GM19463 (cell line): ENCODE measurements around the gene SUSD5.
A peak's percentile ranks its signal among the peaks of the same experiment; 100 is the strongest.
"Not testable (repeated sequence)": the region's sequence is repeated elsewhere in the genome, so short reads cannot be mapped to it uniquely, and the experiment has no call there.

Experiments used
- ATAC-seq: cut with Tn5 transposase; IDR thresholded peaks from one replicate; pipeline ENCODE4 v1.9.1; 2021; ENCODE audit warnings: mild to moderate bottlenecking, moderate library complexity; ENCODE audit not compliant: unreplicated experiment

SUSD5 gene

GRCh38 chr3:33117461-33117860 is 101.1 kb downstream of the SUSD5 start:
- no peak for ATAC-seq

DNA sequence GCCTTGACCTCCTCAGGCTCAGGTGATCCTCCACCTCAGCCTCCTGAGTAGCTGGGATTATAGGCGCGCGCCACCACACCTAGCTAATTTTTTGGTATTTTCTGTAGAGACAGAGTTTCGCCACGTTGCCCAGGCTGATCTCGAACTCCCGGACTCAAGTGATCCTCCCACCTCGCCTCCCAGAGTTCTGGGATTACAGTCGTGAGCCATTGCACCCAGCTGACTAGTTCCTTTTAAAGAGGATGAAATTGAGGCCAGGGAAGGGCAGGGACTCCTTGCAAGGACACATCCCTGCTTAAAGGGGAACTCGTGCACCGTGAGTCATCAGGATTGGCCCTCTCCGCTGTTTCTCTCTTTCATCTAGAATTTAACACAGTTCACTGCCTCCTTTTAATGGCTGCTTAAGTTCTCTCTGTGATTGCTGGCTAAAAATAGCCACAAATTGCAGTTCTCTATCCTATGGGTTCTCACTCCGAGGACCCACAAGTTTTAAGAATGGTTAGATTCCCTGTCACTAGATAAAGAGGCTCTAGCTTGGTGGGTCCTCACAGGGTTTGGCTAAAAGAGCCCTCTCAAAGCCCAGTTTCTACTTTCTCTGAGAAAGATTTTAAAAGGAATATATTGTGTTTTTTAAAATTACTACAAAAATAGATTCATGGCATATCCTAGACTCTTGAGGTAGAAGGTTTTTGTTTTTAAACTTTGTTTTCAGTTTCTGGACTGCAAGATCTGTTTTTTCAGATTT is 103.4 kb downstream of the SUSD5 start:
- no peak for ATAC-seq

DNA sequence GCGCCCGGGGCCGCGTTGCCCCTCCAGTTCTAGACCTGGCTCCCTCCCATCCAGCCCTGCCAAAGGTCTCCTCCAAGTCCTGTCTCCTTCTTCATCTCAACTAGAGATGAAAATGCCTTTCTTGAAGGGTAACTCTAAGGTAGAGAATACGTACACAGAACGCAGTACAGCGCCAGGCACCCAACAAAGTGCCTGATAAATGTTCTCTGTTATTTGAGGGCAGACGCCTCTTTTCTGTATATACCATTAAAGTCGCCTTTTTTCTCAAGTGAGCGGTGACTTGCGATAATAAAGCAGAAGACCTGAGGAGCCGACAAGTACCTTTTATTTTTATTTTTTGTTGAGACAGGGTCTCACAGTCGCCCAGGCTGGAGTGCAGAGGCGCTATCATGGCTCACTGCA is 104.0 kb downstream of the SUSD5 start:
- no peak for ATAC-seq

- ATAC-seq, result peak; percentile 73
Measured at GRCh38 chr3:33113772-33114621, 104.6 kb downstream of the SUSD5 start, which contains the start of gene CRTAP. Gene CRTAP (plus strand): TSS chr3:33114014. CDS start chr3:33114078, 64 bp downstream.

GRCh38 chr3:33111581-33111980 is 107.0 kb downstream of the SUSD5 start:
- ATAC-seq, result peak; percentile 22

DNA sequence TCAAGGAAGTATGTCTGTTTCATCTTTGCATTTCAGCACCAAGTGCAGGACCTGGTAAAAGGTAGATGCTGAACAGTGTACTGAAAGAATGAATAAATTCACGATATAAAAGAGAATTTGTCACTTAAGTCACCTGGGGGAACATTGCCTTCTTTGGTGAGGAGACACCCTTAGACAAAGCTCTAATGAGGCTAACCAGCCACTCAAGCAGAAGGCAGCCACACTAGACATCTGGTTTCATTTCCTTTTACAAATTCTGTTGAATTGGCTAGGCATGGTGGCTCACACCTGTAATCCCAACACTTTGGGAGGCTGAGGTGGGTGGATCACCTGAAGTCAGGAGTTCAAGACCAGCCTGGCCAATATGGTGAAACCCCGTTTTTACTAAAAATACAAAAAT is 111.8 kb downstream of the SUSD5 start:
- ATAC-seq, result not testable (repeated sequence)

- ATAC-seq, result no peak
Measured at GRCh38 chr3:33105341-33105948, 113.2 kb downstream of the SUSD5 start.

- no peak for ATAC-seq
Measured at GRCh38 chr3:33104803-33105202, 113.8 kb downstream of the SUSD5 start.

DNA sequence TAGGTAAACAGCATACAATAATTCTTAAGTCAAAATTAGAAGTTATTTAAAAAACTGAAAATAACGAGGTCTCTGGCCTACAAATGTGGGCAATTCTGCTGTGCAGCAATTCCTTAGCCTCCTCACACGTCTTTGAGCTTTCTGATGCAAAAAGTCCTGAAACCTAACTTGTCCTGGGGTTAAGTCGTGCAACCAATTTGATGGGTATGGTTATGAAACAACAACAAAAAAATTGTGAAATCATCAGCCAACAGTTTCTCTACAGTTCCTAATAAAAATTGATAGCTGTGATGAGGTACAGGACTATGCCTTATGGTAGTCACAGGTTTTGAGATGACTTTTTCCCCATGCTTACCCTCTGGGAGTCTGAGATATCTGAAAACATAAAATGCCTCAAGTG is 115.1 kb downstream of the SUSD5 start:
- no peak for ATAC-seq

GRCh38 chr3:33103034-33103433 is 115.6 kb downstream of the SUSD5 start:
- ATAC-seq, result no peak

DNA sequence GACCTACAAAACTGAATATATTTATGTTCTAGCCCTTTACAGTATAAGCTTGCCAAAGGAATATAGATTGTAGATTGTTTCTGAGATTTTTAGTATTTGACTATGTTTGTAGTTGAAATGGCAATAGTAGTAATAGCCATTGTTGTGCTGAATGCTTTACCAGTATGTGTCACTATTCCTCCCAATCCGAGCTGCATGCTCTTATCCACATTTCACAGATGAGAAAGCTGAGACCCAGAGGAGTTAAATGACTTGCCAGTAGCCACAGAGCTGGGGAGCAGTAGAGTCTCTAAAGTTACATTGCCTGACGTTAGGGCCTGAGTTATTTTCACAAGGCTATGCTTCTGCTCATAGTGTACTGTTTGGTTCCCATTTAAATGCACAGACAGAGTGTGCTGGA is 118.4 kb downstream of the SUSD5 start:
- no peak for ATAC-seq
